ENCODE results near the gene TSSK2.
"Not testable (repeated sequence)": the region's sequence is repeated elsewhere in the genome, so short reads cannot be mapped to it uniquely, and the experiment has no call there.

The TSSK2 gene

GRCh38 chr22:19130959-19131684 is at the start of gene TSSK2:
TSSK2 (plus strand) TSS chr22:19131308; CDS start chr22:19131400, 92 bp downstream.
- DNase-seq (ENCODE audit: low read depth in 2 of 2): no peak

GRCh38 chr22:19081351-19081750 is 49.8 kb upstream of the TSSK2 start:
- no peak for DNase-seq (ENCODE audit: low read depth in 2 of 2)

GRCh38 chr22:19082101-19082500 is 49.0 kb upstream of the TSSK2 start:
- DNase-seq (ENCODE audit: low read depth in 2 of 2): no peak

- no peak for DNase-seq (ENCODE audit: low read depth in 2 of 2)
These were observed 48.3 kb upstream of the TSSK2 start for GRCh38 chr22:19082793-19083192.

GRCh38 chr22:19084126-19084525 is 47.0 kb upstream of the TSSK2 start:
- DNase-seq (ENCODE audit: low read depth in 2 of 2): not testable (repeated sequence)

- not testable (repeated sequence) for DNase-seq (ENCODE audit: low read depth in 2 of 2)
These were observed 46.5 kb upstream of the TSSK2 start for GRCh38 chr22:19084586-19084985.

- no peak for DNase-seq (ENCODE audit: low read depth in 2 of 2)
These were observed 45.8 kb upstream of the TSSK2 start for GRCh38 chr22:19085233-19085718.

- no peak for DNase-seq (ENCODE audit: low read depth in 2 of 2)
These were observed 44.7 kb upstream of the TSSK2 start for GRCh38 chr22:19086417-19086816.

GRCh38 chr22:19086896-19087295 is 44.2 kb upstream of the TSSK2 start:
- no peak for DNase-seq (ENCODE audit: low read depth in 2 of 2)

GRCh38 chr22:19088866-19089595 is 42.1 kb upstream of the TSSK2 start:
- no peak for DNase-seq (ENCODE audit: low read depth in 2 of 2)

- DNase-seq (ENCODE audit: low read depth in 2 of 2): no peak
These were observed 40.9 kb upstream of the TSSK2 start for GRCh38 chr22:19090183-19090582.

GRCh38 chr22:19090586-19091127 is 40.5 kb upstream of the TSSK2 start:
- DNase-seq (ENCODE audit: low read depth in 2 of 2): no peak

- DNase-seq (ENCODE audit: low read depth in 2 of 2): no peak
These were observed 38.4 kb upstream of the TSSK2 start for GRCh38 chr22:19092725-19093124.

- DNase-seq (ENCODE audit: low read depth in 2 of 2): no peak
These were observed 36.6 kb upstream of the TSSK2 start for GRCh38 chr22:19094393-19094997.

- no peak for DNase-seq (ENCODE audit: low read depth in 2 of 2)
These were observed 34.6 kb upstream of the TSSK2 start for GRCh38 chr22:19096555-19096954.

GRCh38 chr22:19097518-19097917 is 33.6 kb upstream of the TSSK2 start:
- no peak for DNase-seq (ENCODE audit: low read depth in 2 of 2)

GRCh38 chr22:19098157-19098556 is 33.0 kb upstream of the TSSK2 start:
- DNase-seq (ENCODE audit: low read depth in 2 of 2): no peak

GRCh38 chr22:19103880-19104821 is 27.0 kb upstream of the TSSK2 start:
- DNase-seq (ENCODE audit: low read depth in 2 of 2): no peak

- no peak for DNase-seq (ENCODE audit: low read depth in 2 of 2)
These were observed 25.7 kb upstream of the TSSK2 start for GRCh38 chr22:19105456-19105855.

- DNase-seq (ENCODE audit: low read depth in 2 of 2): no peak
These were observed 25.0 kb upstream of the TSSK2 start for GRCh38 chr22:19105867-19106802.

Data from stimulated activated CD8-positive, alpha-beta memory T cell treated with anti-CD3 and anti-CD28 coated beads, Interleukin-15, amount 100 ng/mL, for 4 hours (primary cell).